HG03135 (cell line): ENCODE results near the gene HSD17B13.
"Not testable (repeated sequence)": the region's sequence is repeated elsewhere in the genome, so short reads cannot be mapped to it uniquely, and the experiment has no call there.

Source experiments
- ATAC-seq: cut with Tn5 transposase; IDR thresholded peaks from one replicate; pipeline ENCODE4 v1.9.1; 2021; ENCODE audit warnings: mild to moderate bottlenecking, moderate library complexity; ENCODE audit not compliant: unreplicated experiment

HSD17B13 gene

GRCh38 chr4:87317527-87317926 is 5.2 kb downstream of the HSD17B13 start:
- ATAC-seq, result no peak

GRCh38 chr4:87316961-87317360 is 5.7 kb downstream of the HSD17B13 start:
- ATAC-seq, result no peak

- ATAC-seq, result not testable (repeated sequence)
Measured at GRCh38 chr4:87315000-87315399, 7.7 kb downstream of the HSD17B13 start.

GRCh38 chr4:87313756-87314155 is 8.9 kb downstream of the HSD17B13 start:
- no peak for ATAC-seq

GRCh38 chr4:87311684-87312083 is 11.0 kb downstream of the HSD17B13 start:
- ATAC-seq, result no peak

- ATAC-seq, result no peak
Measured at GRCh38 chr4:87310691-87311335, 11.9 kb downstream of the HSD17B13 start.

- ATAC-seq, result no peak
Measured at GRCh38 chr4:87309625-87310024, 13.1 kb downstream of the HSD17B13 start.

- ATAC-seq, result no peak
Measured at GRCh38 chr4:87306056-87306455, 16.6 kb downstream of the HSD17B13 start.

- no peak for ATAC-seq
Measured at GRCh38 chr4:87305562-87305961, 17.1 kb downstream of the HSD17B13 start.

GRCh38 chr4:87304745-87305432 is 17.8 kb downstream of the HSD17B13 start:
- no peak for ATAC-seq

GRCh38 chr4:87299898-87300297 is 22.8 kb downstream of the HSD17B13 start:
- ATAC-seq, result no peak

- no peak for ATAC-seq
Measured at GRCh38 chr4:87298362-87298761, 24.3 kb downstream of the HSD17B13 start.

- not testable (repeated sequence) for ATAC-seq
Measured at GRCh38 chr4:87294911-87295310, 27.8 kb downstream of the HSD17B13 start.

GRCh38 chr4:87293889-87294288 is 28.8 kb downstream of the HSD17B13 start:
- not testable (repeated sequence) for ATAC-seq

GRCh38 chr4:87286970-87287369 is 35.7 kb downstream of the HSD17B13 start:
- ATAC-seq, result no peak

- ATAC-seq, result not testable (repeated sequence)
Measured at GRCh38 chr4:87284268-87284667, 38.4 kb downstream of the HSD17B13 start.

GRCh38 chr4:87283151-87283550 is 39.5 kb downstream of the HSD17B13 start:
- no peak for ATAC-seq

GRCh38 chr4:87281603-87282002 is 41.1 kb downstream of the HSD17B13 start:
- ATAC-seq, result no peak

GRCh38 chr4:87278335-87278794 is 44.3 kb downstream of the HSD17B13 start:
- ATAC-seq, result no peak

- no peak for ATAC-seq
Measured at GRCh38 chr4:87275311-87275710, 47.4 kb downstream of the HSD17B13 start.

GRCh38 chr4:87274803-87275202 is 47.9 kb downstream of the HSD17B13 start:
- ATAC-seq, result no peak

- no peak for ATAC-seq
Measured at GRCh38 chr4:87274327-87274726, 48.4 kb downstream of the HSD17B13 start.
